Glomerular visceral epithelial cell (primary cell): ENCODE data around the gene RIMOC1.

ENCODE experiments used
- DNase-seq: peaks from one replicate; pipeline ENCODE4 v3.0.0-alpha.2; 2016; ENCODE audit errors: extremely low spot score

Gene RIMOC1

DNA sequence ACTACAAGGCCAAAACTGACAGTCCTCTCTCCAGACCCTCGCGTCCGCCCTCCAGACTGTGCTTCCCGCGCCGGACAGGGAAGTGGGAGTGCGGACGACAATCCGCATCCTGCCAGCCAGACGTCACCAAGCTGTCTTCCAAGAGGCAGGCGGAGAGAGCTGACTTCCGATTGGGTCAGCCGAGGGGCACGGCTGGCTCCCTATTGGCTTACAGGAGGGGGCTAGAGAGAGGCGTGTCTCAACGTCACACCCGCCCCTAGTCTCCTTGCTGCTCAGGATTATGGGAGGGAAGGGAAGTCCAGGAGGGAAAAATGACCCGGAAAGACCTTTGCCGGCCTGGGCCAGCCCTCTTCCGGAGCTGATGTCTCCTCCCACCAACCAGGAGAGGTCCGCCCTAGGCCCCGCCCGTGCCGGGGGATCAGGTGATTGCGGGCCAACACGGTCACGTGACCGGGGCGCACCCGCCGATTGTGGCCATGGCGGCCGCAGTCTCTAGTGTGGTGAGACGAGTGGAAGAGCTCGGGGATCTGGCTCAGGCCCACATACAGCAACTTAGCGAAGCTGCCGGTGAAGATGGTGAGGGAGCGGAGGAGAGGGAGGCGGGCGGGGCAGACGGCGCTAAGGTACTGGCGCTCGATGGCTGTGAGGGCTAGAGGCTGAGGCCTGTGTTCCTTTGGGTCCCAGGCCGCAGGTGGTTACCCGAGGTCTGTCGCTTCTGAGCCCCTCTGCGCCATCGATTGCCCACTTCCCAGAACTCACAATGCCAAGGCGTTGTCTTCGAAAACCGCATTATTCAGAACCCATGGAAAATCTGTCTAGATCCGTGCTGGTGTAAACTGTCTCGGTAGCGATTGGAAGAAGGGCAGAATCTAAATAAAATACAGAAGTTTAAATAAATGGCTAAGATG is at the start of gene RIMOC1:
Gene RIMOC1 (plus strand): TSS at position 453 of the 908 bp plus-strand sequence. CDS start 24 bp downstream, at position 477.
- DNase-seq = peak; percentile 100

- peak; percentile 72 for DNase-seq
These were observed 47.3 kb upstream of the RIMOC1 start for GRCh38 chr5:41856644-41857491.

GRCh38 chr5:41857989-41858388 is 46.2 kb upstream of the RIMOC1 start:
- no peak for DNase-seq

DNA sequence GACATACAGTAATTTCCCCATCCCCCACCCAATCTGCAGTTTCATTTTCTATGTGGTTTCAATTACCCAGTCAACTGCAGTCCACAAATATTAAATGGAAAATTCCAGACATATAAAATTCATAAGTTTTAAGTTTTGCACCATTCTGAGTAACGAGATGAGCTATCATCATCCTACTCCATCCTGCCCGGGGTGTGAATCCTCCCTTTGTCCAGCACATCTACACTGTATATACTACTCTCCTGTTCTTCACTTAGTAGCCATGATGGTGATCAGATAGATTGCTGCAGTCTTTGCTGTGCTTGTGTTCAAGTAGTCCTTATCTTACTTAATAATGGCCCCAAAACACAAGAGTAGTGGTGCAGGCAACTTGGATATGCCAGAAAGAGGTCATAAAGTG is 45.3 kb upstream of the RIMOC1 start:
- DNase-seq = no peak

DNA sequence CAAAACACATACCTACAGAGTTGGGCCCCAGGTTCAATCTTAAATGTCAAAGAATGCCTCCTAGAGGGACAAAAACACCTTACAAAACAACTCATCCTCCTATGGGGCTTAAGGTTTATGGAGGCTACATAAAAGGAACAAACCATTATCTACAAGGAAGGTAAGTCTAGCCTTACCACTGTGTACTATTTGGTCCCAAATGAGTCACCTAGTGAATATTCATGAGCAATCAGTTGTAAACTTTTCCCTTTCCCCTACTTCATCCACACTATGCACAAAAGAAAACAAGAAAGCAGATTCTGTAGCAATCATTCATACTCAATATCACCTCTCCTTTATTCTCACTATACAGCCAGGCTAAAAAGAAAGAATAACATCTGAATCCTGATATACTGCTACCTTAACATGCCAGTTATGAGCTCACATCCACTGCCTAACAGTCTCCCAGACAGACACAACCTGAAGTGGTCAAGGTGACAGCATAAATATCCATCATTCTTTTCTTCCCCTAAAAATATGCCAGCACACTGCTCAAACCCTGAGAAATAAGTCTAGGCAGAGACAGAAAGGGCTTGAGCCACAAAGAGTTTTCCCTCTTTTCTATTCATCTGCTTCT is 40.2 kb upstream of the RIMOC1 start:
- DNase-seq = no peak

DNA sequence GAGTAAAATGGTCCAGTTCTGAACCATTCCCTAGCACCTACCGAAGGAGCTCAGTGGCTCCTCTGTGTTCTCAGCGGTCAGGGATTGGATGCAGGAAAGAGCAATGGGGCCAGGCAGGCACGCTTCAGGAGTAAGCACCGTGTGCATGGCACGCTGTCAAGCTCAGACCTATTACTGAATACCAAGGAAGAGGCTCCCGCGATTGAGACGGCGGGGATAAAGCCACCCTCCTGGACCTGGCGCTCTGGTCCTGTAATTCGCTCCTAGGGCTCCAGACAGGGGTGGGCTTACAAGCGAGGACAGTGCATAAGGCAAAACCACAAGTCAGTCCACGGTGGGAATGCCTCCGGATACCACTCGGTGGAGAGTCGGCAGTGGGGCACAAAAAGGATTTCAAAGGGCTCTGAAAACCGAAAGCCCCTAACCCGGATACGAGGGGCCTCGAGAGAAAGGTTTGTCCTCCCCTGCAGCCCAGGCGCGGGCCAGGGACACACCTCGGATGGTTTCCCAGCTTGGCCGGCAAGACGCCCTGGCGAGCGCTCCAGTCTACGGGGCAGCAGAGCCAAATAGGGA is 34.9 kb upstream of the RIMOC1 start:
- DNase-seq = peak; percentile 61

GRCh38 chr5:41869724-41870626 is 34.2 kb upstream of the RIMOC1 start, which contains the start of gene OXCT1:
Gene OXCT1, minus strand, starts transcription at chr5:41870425. Its CDS starts 67 bp downstream, at chr5:41870358.
- DNase-seq = peak; percentile 91

DNA sequence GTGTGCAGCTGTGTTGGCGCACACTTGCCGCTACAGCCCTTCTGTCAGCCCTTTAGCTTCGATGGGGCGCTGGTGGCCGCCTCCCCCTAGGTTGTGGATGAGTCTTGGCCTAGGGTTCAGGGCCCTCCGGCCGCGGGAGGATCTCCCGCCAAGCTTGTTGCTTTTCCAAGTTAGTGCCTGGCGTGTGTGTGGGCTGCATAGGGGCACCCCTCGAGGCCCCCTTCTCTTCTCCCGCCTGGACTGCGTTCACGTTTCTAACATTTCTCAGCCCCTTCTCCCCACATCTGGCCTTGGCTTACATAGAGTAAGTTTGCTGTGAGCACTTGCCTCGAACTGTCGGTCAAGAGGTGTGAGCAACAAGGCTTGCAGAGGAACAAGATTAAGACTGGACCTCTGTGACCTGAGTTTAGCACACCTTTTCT is 33.5 kb upstream of the RIMOC1 start:
- DNase-seq = no peak

GRCh38 chr5:41871852-41872251 is 32.3 kb upstream of the RIMOC1 start:
- peak; percentile 28 for DNase-seq

DNA sequence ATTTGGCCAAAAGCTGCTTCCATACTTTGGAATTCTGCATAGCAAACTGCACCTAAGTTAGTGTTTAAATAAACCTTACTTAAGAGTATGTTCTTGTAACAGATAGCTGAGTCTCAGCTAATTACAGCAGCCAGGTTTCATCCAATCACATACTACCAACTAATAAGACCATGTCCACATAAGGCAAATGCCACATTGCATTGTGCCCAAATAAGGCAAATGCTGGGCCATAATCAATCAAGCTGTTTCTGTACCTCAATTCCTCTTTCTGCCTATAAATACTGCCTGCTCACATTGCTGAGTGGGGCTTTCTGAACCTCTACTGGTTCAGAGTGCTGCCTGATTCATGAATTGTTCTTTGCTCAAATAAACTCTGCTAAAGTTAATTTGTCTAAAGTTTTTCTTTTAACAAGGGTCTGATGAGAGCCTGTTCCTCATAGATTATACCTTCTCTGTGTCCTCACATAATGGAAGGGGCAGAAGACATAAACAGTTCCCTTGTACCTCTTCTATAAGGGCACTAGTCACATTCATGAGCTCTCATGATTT is 29.6 kb upstream of the RIMOC1 start:
- DNase-seq = no peak

- DNase-seq = no peak
These were observed 29.0 kb upstream of the RIMOC1 start for GRCh38 chr5:41875121-41875520.

DNA sequence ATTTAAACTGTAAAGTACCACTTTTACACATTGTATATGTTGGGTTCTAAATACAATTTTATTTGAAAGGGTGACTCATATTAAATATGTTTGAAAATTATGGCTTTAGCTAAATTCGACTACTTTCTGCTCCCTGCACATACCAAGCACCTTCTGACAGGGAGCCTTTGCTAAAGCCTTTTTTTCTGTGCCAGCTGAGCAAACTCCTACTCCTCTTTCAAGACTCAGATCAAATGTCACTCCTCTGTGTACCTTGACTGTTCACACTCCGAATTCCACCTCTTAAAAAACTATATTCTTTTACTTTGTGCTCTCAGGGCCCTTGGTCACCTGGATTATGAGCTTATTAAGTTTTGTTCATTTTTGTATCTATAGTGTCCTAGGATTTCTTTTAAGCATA is 27.5 kb upstream of the RIMOC1 start:
- DNase-seq = no peak

- DNase-seq = no peak
These were observed 26.7 kb upstream of the RIMOC1 start for GRCh38 chr5:41877408-41877807.

- DNase-seq = no peak
These were observed 26.0 kb upstream of the RIMOC1 start for GRCh38 chr5:41878173-41878572.

DNA sequence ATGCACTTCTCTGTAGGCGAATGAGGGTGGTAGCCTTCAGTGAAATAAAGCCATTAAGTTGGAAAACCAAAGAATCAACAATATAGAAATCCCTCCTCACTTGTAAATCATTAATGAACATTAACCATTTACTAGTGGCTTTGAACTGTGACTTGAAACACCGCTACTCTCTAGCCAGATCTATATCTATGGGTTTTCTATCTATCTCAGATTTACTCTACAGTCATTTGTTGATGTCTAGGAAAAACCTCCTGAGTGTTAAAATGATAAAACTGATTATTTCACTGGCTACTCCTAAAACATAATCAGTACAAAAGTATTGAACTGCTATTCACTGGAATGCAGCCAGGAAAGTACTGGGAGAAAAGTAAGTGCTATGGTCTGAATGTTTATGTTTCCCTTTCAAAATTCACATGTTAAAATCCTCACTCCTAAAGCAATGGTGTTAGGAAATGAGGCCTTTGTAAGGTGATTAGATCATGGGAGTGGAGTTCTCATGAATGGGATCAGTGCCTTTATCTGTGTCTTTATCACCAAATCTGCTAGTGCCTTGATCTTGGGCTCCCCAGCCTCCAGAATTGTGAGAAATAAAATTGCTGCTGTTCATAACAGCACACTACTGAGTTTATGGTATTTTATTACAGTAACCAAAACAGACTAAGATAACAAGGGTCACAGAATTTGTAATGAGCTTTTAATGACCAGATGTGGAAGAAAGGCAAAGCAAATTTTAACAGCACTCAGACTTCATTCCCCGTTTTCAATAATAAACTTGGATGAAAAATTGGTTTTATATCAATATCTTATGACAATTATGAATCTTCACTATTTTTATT is 25.3 kb upstream of the RIMOC1 start:
- DNase-seq = no peak

- no peak for DNase-seq
These were observed 21.4 kb upstream of the RIMOC1 start for GRCh38 chr5:41882765-41883164.

DNA sequence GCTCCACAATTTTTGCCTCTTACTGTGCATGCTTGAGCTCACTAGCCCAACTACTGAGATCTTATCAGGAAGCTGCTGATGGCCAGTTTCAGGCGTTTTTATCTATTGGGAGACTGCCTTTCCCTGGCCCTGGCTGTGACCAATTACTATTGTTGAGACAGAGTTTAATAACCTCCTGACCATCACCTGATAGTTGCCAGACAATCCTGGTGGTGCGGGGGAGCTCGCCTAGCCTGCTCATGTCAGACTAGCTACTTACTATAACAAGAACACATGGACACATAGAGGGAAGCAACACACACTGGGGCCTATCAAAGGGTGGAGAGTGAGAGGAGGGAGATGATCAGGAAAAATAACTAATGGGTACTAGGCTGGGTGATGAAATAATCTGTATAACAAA is 20.9 kb upstream of the RIMOC1 start:
- no peak for DNase-seq

GRCh38 chr5:41883936-41884335 is 20.2 kb upstream of the RIMOC1 start:
- DNase-seq = no peak

GRCh38 chr5:41885286-41885685 is 18.9 kb upstream of the RIMOC1 start:
- DNase-seq = no peak
